Measurements from ENCODE around the gene L1TD1.

GRCh38 chr1:62232871-62233278 is 38.2 kb downstream of the L1TD1 start:
- TF ChIP-seq FOSL2 (IDR thresholded peaks at IDR 0.05) (no peak), FOSL2 (CRISPR knock-in tag; IDR thresholded peaks at IDR 0.05) (no peak), RFX5 (IDR thresholded peaks at IDR 0.05) (no peak), MAX (IDR thresholded peaks at IDR 0.05) (no peak), CTCF (IDR thresholded peaks at IDR 0.05) (no peak), CHD2 (IDR thresholded peaks at IDR 0.05; ENCODE audit: low read length, partially characterized antibody) (no peak), POLR2A (IDR thresholded peaks at IDR 0.05; ENCODE audit: low read length) (no peak), MYC (IDR thresholded peaks at IDR 0.05; ENCODE audit: borderline replicate concordance, low read length) (no peak), TP53 (CRISPR knock-in tag; IDR thresholded peaks at IDR 0.05) (no peak)

All from A549 (cell line).